HG03439 (cell line): ENCODE measurements around the gene FAM111A.
A peak's percentile ranks its signal among the peaks of the same experiment; 100 is the strongest.
"Not testable (repeated sequence)": the region's sequence is repeated elsewhere in the genome, so short reads cannot be mapped to it uniquely, and the experiment has no call there.

ENCODE experiments used
- ATAC-seq: cut with Tn5 transposase; IDR thresholded peaks from one replicate; pipeline ENCODE4 v1.9.1; 2021; ENCODE audit warnings: mild to moderate bottlenecking, moderate library complexity; ENCODE audit not compliant: unreplicated experiment

The FAM111A gene, protein sequence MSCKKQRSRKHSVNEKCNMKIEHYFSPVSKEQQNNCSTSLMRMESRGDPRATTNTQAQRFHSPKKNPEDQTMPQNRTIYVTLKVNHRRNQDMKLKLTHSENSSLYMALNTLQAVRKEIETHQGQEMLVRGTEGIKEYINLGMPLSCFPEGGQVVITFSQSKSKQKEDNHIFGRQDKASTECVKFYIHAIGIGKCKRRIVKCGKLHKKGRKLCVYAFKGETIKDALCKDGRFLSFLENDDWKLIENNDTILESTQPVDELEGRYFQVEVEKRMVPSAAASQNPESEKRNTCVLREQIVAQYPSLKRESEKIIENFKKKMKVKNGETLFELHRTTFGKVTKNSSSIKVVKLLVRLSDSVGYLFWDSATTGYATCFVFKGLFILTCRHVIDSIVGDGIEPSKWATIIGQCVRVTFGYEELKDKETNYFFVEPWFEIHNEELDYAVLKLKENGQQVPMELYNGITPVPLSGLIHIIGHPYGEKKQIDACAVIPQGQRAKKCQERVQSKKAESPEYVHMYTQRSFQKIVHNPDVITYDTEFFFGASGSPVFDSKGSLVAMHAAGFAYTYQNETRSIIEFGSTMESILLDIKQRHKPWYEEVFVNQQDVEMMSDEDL

DNA sequence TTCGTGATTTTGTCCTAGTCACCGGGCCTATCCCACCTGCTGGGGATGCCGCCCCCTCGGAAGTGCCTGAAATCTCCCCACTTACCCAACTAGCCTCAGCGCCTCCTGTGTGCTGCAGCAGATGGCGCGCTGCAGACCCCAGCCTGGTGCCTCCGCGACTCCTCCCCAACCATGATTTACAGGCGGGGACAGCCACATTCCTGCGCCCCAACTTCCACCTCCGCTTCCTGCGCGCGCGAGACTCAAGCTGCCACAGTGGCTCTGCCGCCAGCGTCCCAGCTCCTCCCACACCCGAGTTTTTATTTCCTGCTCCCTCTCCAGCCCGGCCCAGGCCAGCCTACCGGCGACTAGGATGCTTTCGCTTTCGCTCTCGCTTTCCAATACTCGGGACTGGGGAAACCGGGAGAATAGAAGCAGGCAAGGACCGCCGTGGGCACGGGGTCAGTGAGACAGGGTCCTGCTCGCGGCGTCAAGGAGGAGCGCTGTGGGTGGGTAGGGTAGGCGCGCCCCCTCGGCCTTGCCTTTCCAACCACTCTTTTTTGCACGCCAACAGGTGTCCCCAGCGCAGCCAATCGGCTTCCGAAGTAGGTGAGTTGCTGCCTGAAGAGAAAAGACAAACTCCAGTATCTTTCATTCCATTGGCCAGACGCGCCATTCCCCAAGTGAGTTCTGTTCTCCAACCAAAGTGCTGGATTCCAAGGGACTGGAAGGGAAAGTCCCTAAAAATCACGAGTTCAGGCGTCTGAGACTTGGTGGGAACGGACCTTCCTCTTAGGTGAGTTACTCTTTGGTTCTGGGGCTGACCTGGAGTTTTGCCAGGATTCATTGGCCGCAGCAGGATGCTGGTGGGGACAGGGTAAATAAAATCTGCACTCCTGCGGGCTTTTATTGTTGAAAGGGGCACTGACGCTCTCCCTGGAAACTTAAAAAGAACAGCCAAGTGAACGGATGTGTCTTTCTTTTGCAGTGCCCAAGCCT is at the start of gene FAM111A:
Gene FAM111A, plus strand, starts transcription at position 327 of the 978 bp plus-strand sequence. CDS start 6,017 bp downstream, outside the sequence.
- peak; percentile 80 for ATAC-seq

DNA sequence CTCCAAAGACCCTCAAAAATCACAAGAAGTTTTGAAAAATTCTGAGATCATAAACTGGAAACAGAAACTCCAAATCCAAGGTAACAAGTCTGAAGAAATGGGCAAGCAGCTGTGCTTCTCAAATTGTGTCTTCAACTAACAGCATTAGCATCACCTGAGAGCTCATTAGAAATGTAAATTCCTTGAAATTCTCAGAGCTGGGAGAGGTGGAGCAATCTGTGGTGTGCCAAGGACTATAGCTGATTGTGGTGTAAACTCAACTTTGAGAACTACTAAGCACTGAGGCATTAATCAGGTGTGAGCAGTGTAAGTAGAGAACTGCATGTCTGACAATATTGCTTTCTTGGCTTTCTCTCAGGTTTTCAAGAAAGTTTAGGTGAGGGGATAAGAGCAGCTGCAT is 49.1 kb upstream of the FAM111A start:
- ATAC-seq: not testable (repeated sequence)

DNA sequence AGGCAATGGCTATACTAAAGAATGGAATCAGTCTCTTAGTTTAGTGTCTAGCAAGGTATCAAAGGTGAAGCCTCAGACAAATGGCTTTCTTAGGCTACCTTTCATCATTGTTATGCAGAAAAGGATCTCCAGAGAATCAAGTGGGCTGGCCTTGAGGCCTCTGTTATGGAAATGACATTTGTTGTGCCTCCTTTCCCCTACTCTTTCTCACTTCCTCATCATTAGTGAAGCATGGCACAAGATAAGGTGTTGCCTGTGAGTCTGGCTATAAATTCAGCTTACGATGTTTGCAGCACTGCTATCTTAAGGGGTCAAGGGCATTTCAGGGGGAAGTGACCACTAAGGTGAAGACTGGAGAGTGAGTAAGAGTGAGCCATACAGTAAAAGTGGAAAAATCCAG is 47.4 kb upstream of the FAM111A start:
- ATAC-seq: peak; percentile 69

DNA sequence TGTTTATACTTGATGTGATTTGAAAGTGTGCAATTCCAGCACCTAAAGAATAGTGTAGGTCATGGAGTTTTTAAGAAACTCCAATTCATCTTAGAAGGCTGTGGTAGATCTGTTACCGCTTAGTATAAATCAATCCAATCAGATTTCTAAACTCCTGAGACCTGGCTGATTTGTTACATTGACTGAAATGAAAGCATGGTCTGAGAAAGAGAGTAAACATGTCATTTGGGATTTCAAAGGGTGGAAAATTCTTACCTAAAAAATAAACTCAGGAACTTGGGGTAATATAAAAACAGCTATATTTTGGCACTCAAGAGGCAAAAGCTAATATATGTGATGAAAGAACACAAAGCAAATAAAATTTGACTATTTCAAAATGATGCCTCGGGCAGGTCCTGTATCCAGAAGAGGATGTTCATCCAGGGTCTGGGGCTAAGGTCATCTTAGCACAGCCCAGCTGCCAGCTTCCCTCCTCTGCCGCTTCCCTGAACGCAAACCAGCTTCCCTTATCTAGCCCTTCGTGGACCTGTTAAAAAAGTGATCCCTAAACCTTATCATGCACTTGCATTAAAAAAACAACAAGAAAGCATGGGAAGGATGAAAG is 46.6 kb upstream of the FAM111A start:
- not testable (repeated sequence) for ATAC-seq

DNA sequence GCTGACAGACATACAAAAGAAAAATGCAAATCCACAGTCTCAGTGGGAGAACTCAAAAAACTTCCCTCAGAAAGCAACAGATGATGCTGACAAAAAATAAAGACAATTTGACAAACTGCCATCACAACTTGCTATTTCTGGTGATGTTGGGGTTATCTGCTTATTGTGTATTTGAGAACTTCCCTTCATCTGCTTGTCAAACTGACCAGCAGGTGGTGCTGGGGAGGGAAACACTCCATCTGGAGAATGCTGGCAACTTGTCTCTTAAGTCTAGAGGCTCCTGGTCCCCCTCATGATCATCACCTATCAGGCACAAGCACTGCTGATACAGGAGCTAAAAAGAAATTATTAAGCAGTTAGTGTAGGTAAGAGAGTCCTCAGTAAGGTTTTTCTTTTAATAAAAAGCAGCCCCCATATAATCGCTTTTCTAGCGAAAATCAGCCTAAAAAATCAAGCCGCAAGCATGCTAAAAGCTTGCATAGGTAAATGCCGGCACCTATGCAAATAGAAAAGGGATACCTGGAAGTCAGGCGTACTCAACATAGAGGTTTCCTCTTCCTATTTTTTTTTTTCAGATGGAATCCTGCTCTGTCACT is 45.4 kb upstream of the FAM111A start:
- peak; percentile 39 for ATAC-seq

DNA sequence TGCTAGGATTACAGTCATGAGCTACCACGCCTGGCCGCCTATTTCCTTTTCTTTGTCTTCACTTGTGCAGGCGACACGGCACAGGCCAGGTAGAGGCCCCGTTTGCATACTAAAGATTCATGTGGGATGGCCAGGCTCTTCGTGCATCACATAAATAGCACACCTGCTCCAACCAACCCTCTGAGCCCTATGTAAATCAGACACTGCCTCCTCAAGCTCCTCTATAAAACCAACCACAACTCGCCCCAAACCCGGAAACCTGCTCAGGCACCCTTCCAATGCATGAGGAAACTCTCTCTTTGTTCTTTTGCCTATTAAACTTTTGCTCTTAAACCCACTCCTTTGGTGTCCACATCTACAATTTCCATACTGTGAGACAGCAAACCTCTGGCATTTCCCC is 44.7 kb upstream of the FAM111A start:
- ATAC-seq: not testable (repeated sequence)

DNA sequence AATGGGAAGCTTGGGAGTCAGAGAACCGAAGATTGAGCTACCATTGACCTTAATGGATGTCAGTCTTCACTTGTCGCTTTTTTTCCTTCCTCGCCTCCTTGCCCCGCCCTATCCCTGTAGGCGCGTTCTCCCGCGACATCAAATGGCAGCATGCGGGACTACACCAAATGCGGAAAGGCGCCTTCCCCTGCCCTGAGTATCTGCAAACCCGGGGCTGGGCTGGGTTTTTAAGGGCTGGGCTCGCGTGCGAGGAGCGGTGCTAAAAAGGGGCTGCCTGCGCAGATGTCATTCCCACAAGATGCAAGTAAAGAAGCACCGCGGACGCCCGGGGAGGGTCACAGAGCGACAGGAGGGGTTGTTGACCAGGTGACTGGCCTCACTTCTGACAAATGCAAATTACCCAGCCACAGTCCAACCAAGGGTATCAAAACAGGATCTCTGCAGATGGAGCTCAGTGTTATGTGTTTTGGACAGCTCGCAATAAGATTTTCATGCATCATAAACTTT is 40.3 kb upstream of the FAM111A start:
- peak; percentile 65 for ATAC-seq

DNA sequence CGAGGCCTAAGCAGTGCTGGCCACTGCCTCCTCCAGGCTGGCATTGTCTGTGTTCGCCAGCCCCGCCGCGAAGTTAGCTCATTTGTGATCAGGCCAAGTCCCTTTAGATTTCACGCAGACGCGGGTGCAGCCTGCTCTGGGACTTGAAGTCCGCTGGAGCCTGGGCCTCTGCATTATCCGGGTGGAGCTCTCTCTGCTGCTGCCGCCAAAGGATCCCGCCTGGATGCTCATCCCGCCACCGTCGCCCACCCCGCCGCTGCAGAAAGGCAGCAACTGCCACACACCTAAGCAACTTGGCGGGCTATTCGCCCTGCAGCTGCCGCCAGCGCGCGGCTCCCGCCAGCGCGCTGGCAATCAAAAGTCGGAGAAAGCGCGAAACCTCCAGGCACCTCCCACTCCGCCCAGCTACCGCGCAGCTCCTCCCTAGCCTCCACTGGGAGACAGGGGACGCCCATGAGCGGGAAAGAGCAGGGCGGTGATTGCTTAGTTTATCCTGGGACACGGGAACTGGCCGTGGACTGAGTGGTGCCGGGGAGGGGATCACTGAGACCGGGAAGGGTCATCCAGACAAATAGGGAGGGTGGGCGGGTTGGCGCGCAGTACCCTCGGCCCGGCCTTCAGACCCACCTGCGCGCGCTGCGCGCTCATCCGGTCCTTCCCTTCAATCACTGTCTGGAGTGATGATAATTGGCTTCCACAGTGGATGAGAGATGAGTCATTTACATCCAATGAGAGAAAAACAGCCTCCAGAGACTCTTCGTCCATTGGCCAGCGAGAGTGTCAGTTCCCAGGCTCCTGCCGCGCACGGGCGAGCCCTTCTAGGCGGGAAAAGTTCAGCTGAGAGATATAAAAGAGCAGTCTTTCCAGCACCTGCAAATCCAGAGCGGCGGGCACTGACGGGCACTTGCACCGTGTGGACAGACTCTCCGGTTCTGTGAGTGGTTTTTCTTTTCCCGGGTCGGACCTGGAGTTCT is 36.0 kb upstream of the FAM111A start, which contains the start of gene FAM111B:
Gene FAM111B, plus strand, starts transcription at position 875 of the 974 bp plus-strand sequence. CDS start 2,389 bp downstream, outside the sequence.
- peak; percentile 76 for ATAC-seq

DNA sequence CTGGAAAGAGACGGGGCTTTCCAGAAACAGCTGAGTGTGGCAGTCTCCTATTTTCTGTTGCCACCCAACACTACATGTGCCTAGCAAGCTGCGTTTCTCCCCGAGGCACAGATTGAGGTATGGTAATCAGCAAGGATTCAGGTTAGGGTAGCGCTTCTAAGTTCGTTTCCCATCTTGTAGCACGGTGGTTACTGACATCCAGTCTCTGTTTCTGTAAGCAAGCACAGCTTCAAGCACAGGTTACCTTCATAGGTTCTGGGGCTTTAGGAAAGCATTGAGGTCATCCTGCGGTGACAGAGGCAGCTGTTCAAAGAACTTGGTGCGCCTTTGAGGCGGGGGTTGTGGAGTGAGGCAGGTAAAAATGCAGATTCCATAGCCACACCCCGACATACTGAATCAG is 34.9 kb upstream of the FAM111A start:
- ATAC-seq: not testable (repeated sequence)

DNA sequence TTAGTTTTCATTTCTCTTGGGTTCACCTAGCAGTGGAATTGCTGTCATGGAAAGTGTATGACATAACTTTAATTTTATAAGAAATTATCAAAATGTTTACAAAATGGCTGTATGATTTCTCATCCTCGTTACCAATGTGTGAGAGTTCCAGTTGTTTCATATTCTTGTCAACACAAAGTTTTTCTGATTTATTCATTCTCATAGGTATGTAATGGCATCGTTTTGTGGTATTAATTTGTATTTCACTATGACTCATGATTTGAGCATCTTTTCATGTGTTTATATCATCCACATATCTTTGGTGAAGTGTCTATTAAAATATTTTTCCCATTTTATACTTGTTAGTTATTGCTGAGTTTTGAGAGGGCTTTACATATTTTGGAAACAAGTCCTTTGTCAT is 30.2 kb upstream of the FAM111A start:
- no peak for ATAC-seq

DNA sequence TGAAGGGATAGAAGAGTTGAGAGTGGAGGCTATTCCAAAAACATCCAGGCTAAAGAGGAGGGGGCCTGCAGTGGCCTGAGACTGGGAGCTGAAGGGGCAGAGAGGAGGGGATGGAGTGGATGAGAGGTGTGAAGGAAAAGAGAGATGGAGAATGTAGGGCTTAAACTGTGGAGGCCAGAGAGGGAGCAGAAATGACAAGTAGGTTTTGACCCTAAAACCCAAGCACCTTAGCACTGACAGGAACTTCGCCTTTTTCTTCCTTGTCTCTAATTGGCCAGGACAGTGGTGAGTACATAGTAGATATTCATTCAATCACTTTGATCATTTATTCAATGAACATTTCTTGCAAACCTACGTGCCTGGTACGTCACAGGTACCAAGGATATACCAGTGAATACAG is 28.3 kb upstream of the FAM111A start:
- no peak for ATAC-seq

DNA sequence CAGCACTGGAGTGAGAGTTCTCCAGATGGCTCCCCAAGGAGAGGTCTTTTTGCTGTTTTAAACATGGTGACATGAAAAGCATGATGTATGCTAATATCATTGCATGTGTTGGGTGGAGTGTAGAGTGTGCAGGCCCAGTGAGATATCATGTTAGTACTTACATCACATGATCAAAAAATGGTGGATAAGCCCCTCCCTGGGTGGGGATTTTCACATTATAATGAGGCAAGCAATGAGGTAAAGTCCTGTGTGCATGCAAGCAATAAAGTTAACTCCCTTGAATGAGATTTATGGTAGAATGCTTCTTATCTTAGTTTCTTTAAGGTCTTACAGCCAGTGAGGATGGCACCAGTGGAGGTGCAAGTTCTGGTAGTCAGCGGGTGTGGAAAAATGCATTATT is 27.1 kb upstream of the FAM111A start:
- no peak for ATAC-seq

DNA sequence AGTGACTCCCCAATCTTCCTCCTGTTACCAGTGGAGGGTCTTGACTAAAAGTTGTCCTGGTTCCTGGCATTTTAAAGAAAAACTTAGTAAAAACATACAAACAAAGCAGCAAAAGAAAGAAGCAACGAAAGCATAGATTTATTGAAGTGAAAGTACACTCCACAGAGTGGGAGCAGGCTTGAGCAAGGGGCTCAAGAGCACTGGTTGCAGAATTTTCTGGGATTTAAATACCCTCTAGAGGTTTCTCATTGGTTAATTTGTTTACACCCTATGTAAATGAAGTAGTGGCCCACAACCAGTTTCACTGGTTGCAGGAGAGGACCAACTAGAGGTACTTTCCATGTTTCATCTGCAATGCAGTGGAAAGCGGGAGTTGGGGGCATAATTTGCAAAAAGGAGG is 24.9 kb upstream of the FAM111A start:
- ATAC-seq: no peak

DNA sequence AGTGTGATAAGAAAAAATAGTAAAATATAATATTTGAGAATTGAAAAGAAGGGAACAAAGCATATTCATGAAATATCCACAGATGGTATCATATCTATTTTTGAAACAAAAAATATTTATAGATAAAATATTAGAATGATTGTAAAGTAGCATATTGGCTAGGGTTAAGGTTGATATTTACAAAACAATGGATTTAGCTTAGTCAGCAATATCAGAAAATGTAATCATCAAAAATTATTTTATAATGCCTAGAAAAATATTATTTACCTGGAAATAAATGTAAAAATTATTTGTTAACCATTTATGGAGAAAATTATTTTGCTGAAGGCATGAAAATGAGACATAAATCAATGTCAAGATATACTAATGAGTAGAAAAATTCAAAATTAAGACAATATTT is 22.8 kb upstream of the FAM111A start:
- ATAC-seq: no peak

DNA sequence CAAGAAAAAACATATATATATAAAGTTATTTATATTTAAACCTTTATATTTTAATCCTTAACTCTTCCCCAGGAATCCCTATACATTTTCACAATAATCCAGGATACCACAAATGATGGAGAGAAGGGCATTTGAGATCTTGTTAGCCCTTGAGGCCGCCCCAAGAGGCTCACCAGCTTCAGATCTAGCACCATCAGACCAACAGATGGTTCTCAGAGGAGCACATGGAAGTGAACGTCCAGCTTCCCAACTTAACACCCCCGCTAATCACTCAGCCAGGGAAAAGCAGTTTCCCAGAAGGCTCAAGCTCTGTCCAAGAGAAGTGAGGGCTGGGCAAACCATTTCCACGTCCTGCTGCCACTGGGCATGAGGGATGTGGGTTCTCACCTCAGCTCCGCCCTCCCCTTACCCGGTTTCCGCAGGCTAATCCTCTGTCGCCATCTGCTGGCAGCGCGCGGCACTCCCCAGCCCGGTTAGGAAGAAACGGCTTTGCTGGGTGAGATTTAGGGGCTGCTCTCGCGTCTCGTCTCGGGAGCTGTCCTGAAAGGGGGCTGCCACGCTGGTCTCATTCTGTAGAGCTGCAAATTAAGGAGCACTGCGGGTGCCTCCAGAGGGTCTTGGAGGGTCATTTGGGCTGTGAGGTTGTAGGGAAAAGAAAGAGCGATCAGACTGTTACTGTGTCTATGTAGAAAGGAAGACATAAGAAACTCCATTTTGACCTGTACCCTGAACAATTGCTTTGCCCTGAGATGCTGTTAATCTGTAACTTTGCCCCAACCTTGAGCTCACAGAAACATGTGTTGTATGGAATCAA is 6.8 kb upstream of the FAM111A start:
- ATAC-seq: peak; percentile 98

DNA sequence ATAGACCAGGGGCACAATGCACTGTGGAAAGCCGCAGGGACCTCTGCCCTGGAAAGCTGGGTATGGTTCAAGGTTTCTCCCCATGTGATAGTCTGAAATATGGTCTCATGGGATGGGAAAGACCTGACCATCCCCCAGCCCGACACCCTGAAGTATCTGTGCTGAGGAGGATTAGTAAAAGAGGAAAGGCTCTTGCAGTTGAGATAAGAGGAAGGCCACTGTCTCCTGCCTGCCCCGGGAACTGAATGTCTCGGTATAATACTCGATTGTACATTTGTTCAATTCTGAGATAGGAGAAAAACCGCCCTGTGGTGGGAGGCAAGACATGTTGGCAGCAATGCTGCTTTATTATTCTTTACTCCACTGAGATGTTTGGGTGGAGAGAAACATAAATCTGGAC is 6.1 kb upstream of the FAM111A start:
- not testable (repeated sequence) for ATAC-seq

DNA sequence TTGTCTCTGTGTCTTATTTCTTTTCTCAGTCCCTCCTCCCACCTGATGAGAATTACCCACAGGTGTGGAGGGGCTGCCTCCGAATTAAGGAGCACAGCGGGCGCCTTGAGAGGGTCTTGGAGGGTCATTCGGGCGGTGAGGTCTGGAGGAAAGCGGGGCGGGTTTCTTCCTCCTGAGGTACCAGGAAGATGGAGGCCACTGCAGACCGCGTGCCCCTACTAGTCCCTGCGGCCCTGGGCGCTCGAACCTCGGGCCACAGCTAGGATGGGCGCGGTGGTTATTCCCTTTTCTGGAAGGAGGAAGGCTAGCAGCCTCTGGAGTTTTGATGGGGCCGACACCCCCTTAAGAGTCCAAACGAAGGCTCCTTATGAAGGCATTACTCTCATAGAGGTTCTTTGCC is 5.5 kb upstream of the FAM111A start:
- ATAC-seq: no peak

DNA sequence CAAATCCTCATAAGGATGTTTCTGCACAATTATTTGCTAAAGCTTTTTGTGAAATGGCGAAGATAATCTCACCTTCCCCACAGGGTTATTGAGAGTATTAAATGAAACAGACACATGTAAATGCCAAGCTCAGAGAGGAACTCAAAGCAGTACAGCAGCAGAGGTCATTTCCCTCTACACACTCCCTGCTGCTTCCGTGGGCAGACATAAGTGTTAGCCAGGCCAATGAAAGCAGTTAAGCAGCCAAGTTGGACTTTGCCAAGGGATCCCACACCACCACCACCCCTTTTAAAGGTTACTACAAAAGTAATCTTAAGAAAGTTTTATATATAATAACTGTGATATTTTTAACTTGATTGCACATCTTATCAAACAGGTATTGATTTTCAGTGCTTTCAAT is 4.0 kb upstream of the FAM111A start:
- ATAC-seq: no peak
